Ishikawa (cell line): ENCODE data around the gene GPC6.

Experiments used
- CEBPB ChIP-seq: IDR thresholded peaks from 2 replicates; pipeline ENCODE4 v1.6.1; 2012
- EGR1 ChIP-seq: IDR thresholded peaks from 2 replicates; pipeline ENCODE4 v1.6.1; 2012
- EP300 ChIP-seq: IDR thresholded peaks from 2 replicates; pipeline ENCODE4 v1.6.1; 2012; ENCODE audit warnings: borderline replicate concordance
- MAX ChIP-seq: IDR thresholded peaks from 2 replicates; pipeline ENCODE4 v1.6.1; 2012
- TAF1 ChIP-seq: IDR thresholded peaks from 2 replicates; pipeline ENCODE4 v1.6.1; 2012; ENCODE audit warnings: low read depth, mild to moderate bottlenecking
- TCF12 ChIP-seq: IDR thresholded peaks from 2 replicates; pipeline ENCODE4 v1.6.1; 2012; ENCODE audit warnings: low read depth
- TEAD4 ChIP-seq: IDR thresholded peaks from 2 replicates; pipeline ENCODE4 v1.6.1; 2012
- YY1 ChIP-seq: IDR thresholded peaks from 2 replicates; pipeline ENCODE4 v1.6.1; 2012; ENCODE audit warnings: low read depth
- TF ChIP-seq, protein P1 (sequence below): IDR thresholded peaks from 2 replicates; pipeline ENCODE4 v1.6.1; 2012; ENCODE audit warnings: low read depth, mild to moderate bottlenecking

DNA sequence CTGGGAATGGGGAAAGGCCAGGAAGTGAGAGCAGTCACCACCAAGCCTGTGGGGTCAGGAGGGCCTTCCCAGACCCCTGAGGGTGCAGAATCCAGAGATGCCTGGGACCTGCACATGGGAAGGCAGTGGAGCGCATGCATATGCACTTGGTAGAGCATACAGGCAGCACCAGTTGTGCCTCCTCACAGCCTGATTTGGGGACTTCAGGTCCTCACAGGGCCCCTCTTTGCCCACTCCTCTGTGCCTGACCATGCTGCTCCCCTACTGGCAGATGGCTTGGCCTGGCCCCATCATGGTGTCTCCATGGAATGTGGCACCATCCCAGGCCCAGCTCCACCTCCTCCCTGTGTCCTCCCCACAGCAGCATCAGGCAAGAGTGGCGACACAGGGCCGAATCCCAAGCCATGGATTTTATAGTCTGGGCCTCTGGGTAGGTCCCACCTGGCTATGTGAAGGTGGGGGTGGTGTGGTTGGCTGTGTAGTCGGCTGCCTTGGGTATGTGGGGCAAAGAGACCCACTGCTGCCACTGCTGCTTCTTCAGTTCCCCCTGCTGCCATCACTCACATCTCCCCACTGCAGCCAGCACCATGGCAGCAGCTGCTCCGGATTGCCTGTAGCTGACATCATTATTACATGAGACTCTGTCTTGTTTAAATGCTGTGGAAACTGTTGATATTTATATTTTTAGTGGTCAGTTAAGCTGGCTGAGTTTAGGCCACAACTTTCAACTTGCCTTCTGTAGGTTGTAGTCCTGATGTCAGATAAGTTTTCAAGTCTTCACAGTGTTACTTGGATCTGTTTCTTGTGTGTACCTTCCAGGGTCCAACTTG lies 247.0 kb downstream of the GPC6 start:
- TF ChIP-seq EGR1 (no peak), TAF1 (no peak), YY1 (no peak), CEBPB (no peak), EP300 (no peak), TEAD4 (no peak), TCF12 (no peak), MAX (no peak)
- TF ChIP-seq, protein P1, sequence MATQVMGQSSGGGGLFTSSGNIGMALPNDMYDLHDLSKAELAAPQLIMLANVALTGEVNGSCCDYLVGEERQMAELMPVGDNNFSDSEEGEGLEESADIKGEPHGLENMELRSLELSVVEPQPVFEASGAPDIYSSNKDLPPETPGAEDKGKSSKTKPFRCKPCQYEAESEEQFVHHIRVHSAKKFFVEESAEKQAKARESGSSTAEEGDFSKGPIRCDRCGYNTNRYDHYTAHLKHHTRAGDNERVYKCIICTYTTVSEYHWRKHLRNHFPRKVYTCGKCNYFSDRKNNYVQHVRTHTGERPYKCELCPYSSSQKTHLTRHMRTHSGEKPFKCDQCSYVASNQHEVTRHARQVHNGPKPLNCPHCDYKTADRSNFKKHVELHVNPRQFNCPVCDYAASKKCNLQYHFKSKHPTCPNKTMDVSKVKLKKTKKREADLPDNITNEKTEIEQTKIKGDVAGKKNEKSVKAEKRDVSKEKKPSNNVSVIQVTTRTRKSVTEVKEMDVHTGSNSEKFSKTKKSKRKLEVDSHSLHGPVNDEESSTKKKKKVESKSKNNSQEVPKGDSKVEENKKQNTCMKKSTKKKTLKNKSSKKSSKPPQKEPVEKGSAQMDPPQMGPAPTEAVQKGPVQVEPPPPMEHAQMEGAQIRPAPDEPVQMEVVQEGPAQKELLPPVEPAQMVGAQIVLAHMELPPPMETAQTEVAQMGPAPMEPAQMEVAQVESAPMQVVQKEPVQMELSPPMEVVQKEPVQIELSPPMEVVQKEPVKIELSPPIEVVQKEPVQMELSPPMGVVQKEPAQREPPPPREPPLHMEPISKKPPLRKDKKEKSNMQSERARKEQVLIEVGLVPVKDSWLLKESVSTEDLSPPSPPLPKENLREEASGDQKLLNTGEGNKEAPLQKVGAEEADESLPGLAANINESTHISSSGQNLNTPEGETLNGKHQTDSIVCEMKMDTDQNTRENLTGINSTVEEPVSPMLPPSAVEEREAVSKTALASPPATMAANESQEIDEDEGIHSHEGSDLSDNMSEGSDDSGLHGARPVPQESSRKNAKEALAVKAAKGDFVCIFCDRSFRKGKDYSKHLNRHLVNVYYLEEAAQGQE = no peak
